ENCODE data around the gene VCAM1.

Gene VCAM1

DNA sequence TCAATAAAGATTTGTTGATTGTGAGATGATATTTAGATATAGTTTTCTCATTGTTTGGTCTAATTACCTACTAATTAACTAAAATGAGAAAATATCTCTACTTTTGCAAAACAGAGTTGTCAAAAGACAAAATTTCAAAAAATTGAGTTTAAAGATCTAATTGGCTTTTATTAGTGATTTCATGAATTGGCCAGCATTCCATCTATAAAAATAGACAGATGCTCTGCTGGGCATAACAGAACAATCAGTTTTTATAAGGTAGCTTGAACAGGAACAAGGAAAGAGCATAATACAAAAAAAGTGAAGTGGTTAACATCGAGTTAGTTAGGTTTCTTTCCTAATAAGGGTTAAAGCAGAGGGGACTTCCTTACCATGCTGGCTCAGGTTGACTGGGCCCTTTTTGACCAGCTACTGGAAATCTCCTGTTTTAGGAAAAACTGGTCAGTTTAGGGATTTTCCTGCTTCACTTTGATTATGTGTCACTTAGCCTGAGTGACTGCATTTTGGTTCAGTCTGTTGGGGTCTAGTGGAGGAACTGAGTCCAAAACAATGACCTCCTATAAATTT lies 63.0 kb downstream of the VCAM1 start:
- DNase-seq: no peak

DNA sequence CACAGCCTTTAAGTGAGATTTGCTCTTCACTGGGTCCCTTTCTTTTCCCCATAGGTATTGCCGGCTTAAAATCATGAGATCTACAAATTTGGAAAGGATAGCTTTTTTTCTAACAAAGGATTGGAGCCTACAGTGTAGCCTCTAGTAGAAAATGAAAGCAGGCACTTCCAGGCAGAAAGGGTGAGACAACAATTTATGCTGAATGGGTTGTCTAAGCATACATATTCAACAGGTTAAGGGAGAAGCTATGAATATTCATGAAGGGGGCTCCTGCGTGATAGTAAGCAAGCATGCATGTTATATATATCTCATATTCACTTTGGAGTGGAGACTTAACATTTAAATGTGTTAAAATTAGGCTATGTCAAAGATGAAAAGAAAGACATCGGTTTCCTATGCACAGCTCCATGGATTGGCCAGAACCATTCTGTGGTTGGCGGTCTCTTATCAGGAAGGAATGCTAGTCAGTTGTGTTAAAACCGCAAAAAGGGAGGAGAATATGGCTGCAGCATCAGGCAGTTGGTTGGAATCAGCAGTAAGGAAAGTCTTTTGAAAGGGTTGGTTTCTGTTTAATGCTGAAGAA lies 66.0 kb downstream of the VCAM1 start:
- DNase-seq: no peak

DNA sequence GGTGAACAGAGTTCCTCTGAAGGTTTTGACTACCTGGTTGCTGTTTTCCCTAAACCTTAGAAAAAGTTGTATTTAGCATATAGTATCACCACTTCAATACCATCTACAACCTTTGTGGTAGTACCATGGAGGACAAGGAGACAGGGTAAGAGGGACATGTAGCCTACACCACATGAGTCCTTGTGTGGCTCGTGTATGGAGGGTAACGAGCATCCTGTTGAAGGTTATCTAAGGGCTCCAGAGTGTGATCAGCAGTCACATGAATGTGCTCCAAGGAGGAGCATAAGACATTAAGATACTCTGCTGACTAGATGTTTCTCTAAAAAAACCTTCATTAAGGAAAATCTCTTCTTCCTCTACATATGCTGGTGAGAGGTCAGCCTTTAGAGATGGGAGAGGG lies 67.3 kb downstream of the VCAM1 start:
- DNase-seq: no peak
